ENCODE results near the gene HPS4. TPM values are rescaled to one million over a fixed set of nuclear protein-coding genes. Genes with fewer than 3 reads are reported as not detected.

HPS4 gene
- total RNA-seq, 1 experiment from 2014 or later: 48.1 TPM

DNA sequence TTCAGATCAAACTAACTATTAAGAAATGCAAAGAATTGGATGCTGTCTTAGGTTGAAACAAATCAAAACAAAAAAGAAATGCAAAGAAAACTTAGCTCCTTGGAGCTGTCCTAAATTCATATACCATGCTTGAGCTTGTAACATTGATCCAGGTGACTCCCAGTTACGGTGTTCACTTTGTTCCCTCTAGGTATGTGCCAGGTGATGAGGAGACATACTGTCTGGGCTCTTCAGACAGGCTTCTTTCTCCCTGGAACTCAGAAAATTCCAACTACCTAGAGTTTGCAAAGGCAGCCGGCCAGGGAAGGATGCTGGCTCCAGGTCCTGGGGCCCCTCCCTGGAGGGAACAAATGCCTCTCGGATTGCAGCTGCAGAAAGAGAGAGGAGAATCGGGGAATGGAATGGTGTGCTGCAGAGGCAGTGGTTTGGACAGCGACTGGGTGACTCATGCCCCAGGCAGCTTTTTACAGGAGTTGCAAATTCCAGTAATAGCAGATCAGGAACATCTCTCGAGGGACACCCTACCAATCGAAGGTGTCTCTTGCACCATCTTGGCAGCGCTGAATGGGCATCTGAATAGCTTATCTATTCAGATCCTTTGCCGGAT is 66.8 kb downstream of the HPS4 start (continued):
- TF ChIP-seq ZMAT4 (CRISPR knock-in tag; IDR thresholded peaks at IDR 0.05) (no peak), HMGXB4 (CRISPR knock-in tag; IDR thresholded peaks at IDR 0.05) (no peak)

- no peaks in the 10 kb centered on the region for H3K9me3 Mint-ChIP-seq
- ChIA-PET CTCF (interaction anchor here (0.9 to 2.0 kb wide), 3 partner anchors 49 to 244 kb away, joined by 3 to 12 read pairs (median 7); no protein-coding TSS in a partner anchor), POLR2A (interaction anchor here (1.0 to 1.4 kb wide), 3 partner anchors 11 to 67 kb away, joined by 3 read pairs; partner anchors contain the start of genes HPS4 and SRRD)
- TF ChIP-seq ZNF263 (CRISPR knock-in tag; IDR thresholded peaks at IDR 0.05; ENCODE audit: low read depth) (no peak), MXD4 (CRISPR knock-in tag; IDR thresholded peaks at IDR 0.05; ENCODE audit: borderline replicate concordance) (no peak), ATF6 (CRISPR knock-in tag; IDR thresholded peaks at IDR 0.05) (no peak), ATF1 (CRISPR knock-in tag; IDR thresholded peaks at IDR 0.05) (no peak), ZMAT4 (CRISPR knock-in tag; IDR thresholded peaks at IDR 0.05) (no peak), ZNF317 (CRISPR knock-in tag; IDR thresholded peaks at IDR 0.05; ENCODE audit: borderline replicate concordance, low read depth) (no peak), NFE2L1 (CRISPR knock-in tag; IDR thresholded peaks at IDR 0.05) (no peak), ETV6 (CRISPR knock-in tag; IDR thresholded peaks at IDR 0.05) (no peak), ARID4B (CRISPR knock-in tag; IDR thresholded peaks at IDR 0.05; ENCODE audit: borderline replicate concordance) (no peak), NR1H2 (CRISPR knock-in tag; IDR thresholded peaks at IDR 0.05) (no peak), NFATC4 (CRISPR knock-in tag; IDR thresholded peaks at IDR 0.05) (no peak), ZNF671 (CRISPR knock-in tag; IDR thresholded peaks at IDR 0.05) (no peak), GABPB1 (CRISPR knock-in tag; IDR thresholded peaks at IDR 0.05) (no peak), PRRX2 (CRISPR knock-in tag; IDR thresholded peaks at IDR 0.05) (no peak), NR3C1 (CRISPR knock-in tag; conservative IDR thresholded peaks at IDR 0.05; ENCODE audit: low read depth) (no peak)
- TF ChIP-seq, protein P1, sequence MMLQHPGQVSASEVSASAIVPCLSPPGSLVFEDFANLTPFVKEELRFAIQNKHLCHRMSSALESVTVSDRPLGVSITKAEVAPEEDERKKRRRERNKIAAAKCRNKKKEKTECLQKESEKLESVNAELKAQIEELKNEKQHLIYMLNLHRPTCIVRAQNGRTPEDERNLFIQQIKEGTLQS (CRISPR knock-in tag; conservative IDR thresholded peaks at IDR 0.05): no peak
- TF ChIP-seq, protein P2, sequence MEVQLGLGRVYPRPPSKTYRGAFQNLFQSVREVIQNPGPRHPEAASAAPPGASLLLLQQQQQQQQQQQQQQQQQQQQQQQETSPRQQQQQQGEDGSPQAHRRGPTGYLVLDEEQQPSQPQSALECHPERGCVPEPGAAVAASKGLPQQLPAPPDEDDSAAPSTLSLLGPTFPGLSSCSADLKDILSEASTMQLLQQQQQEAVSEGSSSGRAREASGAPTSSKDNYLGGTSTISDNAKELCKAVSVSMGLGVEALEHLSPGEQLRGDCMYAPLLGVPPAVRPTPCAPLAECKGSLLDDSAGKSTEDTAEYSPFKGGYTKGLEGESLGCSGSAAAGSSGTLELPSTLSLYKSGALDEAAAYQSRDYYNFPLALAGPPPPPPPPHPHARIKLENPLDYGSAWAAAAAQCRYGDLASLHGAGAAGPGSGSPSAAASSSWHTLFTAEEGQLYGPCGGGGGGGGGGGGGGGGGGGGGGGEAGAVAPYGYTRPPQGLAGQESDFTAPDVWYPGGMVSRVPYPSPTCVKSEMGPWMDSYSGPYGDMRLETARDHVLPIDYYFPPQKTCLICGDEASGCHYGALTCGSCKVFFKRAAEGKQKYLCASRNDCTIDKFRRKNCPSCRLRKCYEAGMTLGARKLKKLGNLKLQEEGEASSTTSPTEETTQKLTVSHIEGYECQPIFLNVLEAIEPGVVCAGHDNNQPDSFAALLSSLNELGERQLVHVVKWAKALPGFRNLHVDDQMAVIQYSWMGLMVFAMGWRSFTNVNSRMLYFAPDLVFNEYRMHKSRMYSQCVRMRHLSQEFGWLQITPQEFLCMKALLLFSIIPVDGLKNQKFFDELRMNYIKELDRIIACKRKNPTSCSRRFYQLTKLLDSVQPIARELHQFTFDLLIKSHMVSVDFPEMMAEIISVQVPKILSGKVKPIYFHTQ (CRISPR knock-in tag; IDR thresholded peaks at IDR 0.05): no peak
- ATAC-seq (no peak), DNase-seq (ENCODE audit: low spot score) (no peak)
- no peak overlapping the region for H3K4me3 Mint-ChIP-seq
- H3K27me3 Mint-ChIP-seq (ENCODE audit: low read depth): peaks cover 7% of the 10 kb centered on the region; the same call in 1 of the 2 replicates
- peaks cover 24% of the 10 kb centered on the region for H3K4me1 Mint-ChIP-seq
- no peak overlapping the region for H3K27ac Mint-ChIP-seq
- H3K36me3 Mint-ChIP-seq: no peaks in the 10 kb centered on the region
Observed at GRCh38 chr22:26416256-26416655, 67.3 kb downstream of the HPS4 start.

All from WTC11 (cell line).